Kidney glomerular epithelial cell (primary cell): Measurements from ENCODE around the gene DHX15.
"Not testable (repeated sequence)": the region's sequence is repeated elsewhere in the genome, so short reads cannot be mapped to it uniquely, and the experiment has no call there.

ENCODE experiments used
- DNase-seq: peaks from one replicate; lab custom pipeline; 2025; lab: John Stamatoyannopoulos, UW

Gene DHX15

GRCh38 chr4:24544208-24544988 is 40.0 kb downstream of the DHX15 start:
- DNase-seq = no peak

GRCh38 chr4:24537025-24537424 is 47.3 kb downstream of the DHX15 start:
- DNase-seq = no peak

GRCh38 chr4:24535399-24535798 is 49.0 kb downstream of the DHX15 start:
- DNase-seq = no peak

- DNase-seq = no peak
Measured at GRCh38 chr4:24533364-24533763, 51.0 kb downstream of the DHX15 start.

GRCh38 chr4:24529555-24529954 is 54.8 kb downstream of the DHX15 start:
- no peak for DNase-seq

- no peak for DNase-seq
Measured at GRCh38 chr4:24527371-24527770, 57.0 kb downstream of the DHX15 start.

GRCh38 chr4:24521544-24521943 is 62.8 kb downstream of the DHX15 start:
- no peak for DNase-seq

GRCh38 chr4:24519649-24520048 is 64.7 kb downstream of the DHX15 start:
- DNase-seq = peak; percentile 57

GRCh38 chr4:24517676-24518075 is 66.7 kb downstream of the DHX15 start:
- DNase-seq = no peak

GRCh38 chr4:24516926-24517325 is 67.4 kb downstream of the DHX15 start:
- no peak for DNase-seq

- DNase-seq = no peak
Measured at GRCh38 chr4:24515698-24516097, 68.7 kb downstream of the DHX15 start.

- DNase-seq = no peak
Measured at GRCh38 chr4:24514808-24515207, 69.5 kb downstream of the DHX15 start.

GRCh38 chr4:24513718-24514117 is 70.6 kb downstream of the DHX15 start:
- DNase-seq = no peak

GRCh38 chr4:24511371-24512063 is 72.8 kb downstream of the DHX15 start:
- no peak for DNase-seq

- DNase-seq = no peak
Measured at GRCh38 chr4:24510091-24510490, 74.3 kb downstream of the DHX15 start.

- DNase-seq = no peak
Measured at GRCh38 chr4:24508541-24508940, 75.8 kb downstream of the DHX15 start.

GRCh38 chr4:24507439-24507838 is 76.9 kb downstream of the DHX15 start:
- DNase-seq = no peak

GRCh38 chr4:24503090-24503489 is 81.3 kb downstream of the DHX15 start:
- DNase-seq = not testable (repeated sequence)

GRCh38 chr4:24497221-24497620 is 87.1 kb downstream of the DHX15 start:
- DNase-seq = no peak

GRCh38 chr4:24496597-24496996 is 87.8 kb downstream of the DHX15 start:
- no peak for DNase-seq

GRCh38 chr4:24495388-24495787 is 89.0 kb downstream of the DHX15 start:
- no peak for DNase-seq

GRCh38 chr4:24489870-24490269 is 94.5 kb downstream of the DHX15 start:
- DNase-seq = no peak

- DNase-seq = peak; percentile 65
Measured at GRCh38 chr4:24488399-24489164, 95.8 kb downstream of the DHX15 start.
